ENCODE data around the gene SLC9A2. TPM values are rescaled to one million over a fixed set of nuclear protein-coding genes. Genes with fewer than 3 reads are reported as not detected.

Gene SLC9A2
- total RNA-seq, 4 donors from 2014 or later = under 0.01 to 0.29 (median 0.21) TPM; not detected in 1

- Histone ChIP-seq H3K27ac (no peak overlapping the region), H3K9me3 (no peaks in the 10 kb centered on the region), H3K4me3 (no peak overlapping the region), H3K27me3 (no peaks in the 10 kb centered on the region), H3K36me3 (no peaks in the 10 kb centered on the region), H3K4me1 (no peaks in the 10 kb centered on the region)
- no peak for DNase-seq
- TF ChIP-seq CTCF (IDR thresholded peaks at IDR 0.05) (no peak), POLR2A (IDR thresholded peaks at IDR 0.05) (no peak)
- intact Hi-C loops (cut with DNase I; ENCODE audit: low total_unique reads) = no loop called here
These were observed 67.4 kb downstream of the SLC9A2 start for GRCh38 chr2:102686479-102687439.

GRCh38 chr2:102690012-102690411, 70.7 kb downstream of the SLC9A2 start:
- no peaks in the 10 kb centered on the region for H3K36me3 ChIP-seq
- H3K27ac ChIP-seq = no peak overlapping the region
- intact Hi-C loops (cut with DNase I; ENCODE audit: low total_unique reads) = no loop called here
- no peaks in the 10 kb centered on the region for H3K9me3 ChIP-seq
- H3K4me1 ChIP-seq = no peaks in the 10 kb centered on the region
- DNase-seq = no peak
- no peak overlapping the region for H3K4me3 ChIP-seq
- H3K27me3 ChIP-seq = no peaks in the 10 kb centered on the region
- TF ChIP-seq POLR2A (IDR thresholded peaks at IDR 0.05) (no peak), CTCF (IDR thresholded peaks at IDR 0.05) (no peak)

- no peak for TF ChIP-seq CTCF (IDR thresholded peaks at IDR 0.05)
- no peak for TF ChIP-seq POLR2A (IDR thresholded peaks at IDR 0.05)
These were observed 77.1 kb downstream of the SLC9A2 start for GRCh38 chr2:102696463-102696862.

GRCh38 chr2:102698369-102699111, 79.2 kb downstream of the SLC9A2 start:
- no peaks in the 10 kb centered on the region for H3K9me3 ChIP-seq
- DNase-seq = no peak
- H3K4me1 ChIP-seq = no peaks in the 10 kb centered on the region
- peaks cover 0 to 3% of the 10 kb centered on the region in 2 donors for H3K36me3 ChIP-seq
- no peak for TF ChIP-seq CTCF (IDR thresholded peaks at IDR 0.05)
- TF ChIP-seq POLR2A (IDR thresholded peaks at IDR 0.05) = no peak
- no peak overlapping the region for H3K27ac ChIP-seq
- no peaks in the 10 kb centered on the region for H3K27me3 ChIP-seq
- intact Hi-C loops (cut with DNase I; ENCODE audit: low total_unique reads) = no loop called here
- no peak overlapping the region for H3K4me3 ChIP-seq

More at GRCh38 chr2:102696463-102696862, 77.1 kb downstream of the SLC9A2 start:
- no peak overlapping the region for H3K27ac ChIP-seq
- intact Hi-C loops (cut with DNase I; ENCODE audit: low total_unique reads) = no loop called here
- no peaks in the 10 kb centered on the region for H3K4me1 ChIP-seq
- H3K27me3 ChIP-seq = no peaks in the 10 kb centered on the region
- no peak for DNase-seq
- H3K36me3 ChIP-seq = peaks cover 0 to 3% of the 10 kb centered on the region in 2 donors
- H3K9me3 ChIP-seq = no peaks in the 10 kb centered on the region
- H3K4me3 ChIP-seq = no peak overlapping the region

GRCh38 chr2:102703305-102703704, 84.0 kb downstream of the SLC9A2 start:
- intact Hi-C loops (cut with DNase I; ENCODE audit: low total_unique reads) = no loop called here
- no peaks in the 10 kb centered on the region for H3K27me3 ChIP-seq
- peaks cover 0 to 3% of the 10 kb centered on the region in 2 donors for H3K36me3 ChIP-seq
- H3K9me3 ChIP-seq = no peaks in the 10 kb centered on the region
- no peak for DNase-seq
- H3K4me3 ChIP-seq = no peak overlapping the region
- no peak overlapping the region for H3K27ac ChIP-seq
- H3K4me1 ChIP-seq = no peaks in the 10 kb centered on the region
- TF ChIP-seq CTCF (IDR thresholded peaks at IDR 0.05) = no peak
- no peak for TF ChIP-seq POLR2A (IDR thresholded peaks at IDR 0.05)
